Esophagus muscularis mucosa (tissue), 4 donors: Measurements from ENCODE around the gene ACSF3. TPM values are rescaled to one million over a fixed set of nuclear protein-coding genes. Genes with fewer than 3 reads are reported as not detected.

Source experiments
- DNase-seq: peaks from one replicate; pipeline ENCODE4 v3.0.0-alpha.2; 2017; ENCODE audit errors: extremely low spot score
- H3K27ac ChIP-seq, 4 donors: fragments of 200-600 bp; sonication (generic); replicated peaks in 1 of 4; 1 replicate in 3 of 4; 2 replicates in 1 of 4; pipeline ENCODE4 v1.5.1; 2016 to 2019; ENCODE audit warnings: mild to moderate bottlenecking in 1 of 4
- H3K27me3 ChIP-seq, 4 donors: fragments of 200-600 bp; sonication (generic); one replicate each; pipeline versions ENCODE4 v1.5.1 to v1.6.0; 2016 to 2019
- H3K36me3 ChIP-seq, 4 donors: fragments of 200-600 bp; sonication (generic); one replicate each; pipeline ENCODE4 v1.5.1; 2016 to 2019
- H3K4me1 ChIP-seq, 4 donors: fragments of 200-600 bp; sonication (generic); one replicate each; pipeline ENCODE4 v1.5.1; 2016 to 2019
- H3K4me3 ChIP-seq, 4 donors: fragments of 200-600 bp; sonication (generic); 1 replicate in 2 of 4; 2 replicates in 2 of 4; pipeline ENCODE4 v1.5.1; 2016 to 2019; ENCODE audit warnings: mild to moderate bottlenecking in 4 of 4, moderate library complexity in 1 of 4
- H3K9me3 ChIP-seq, 4 donors: fragments of 200-600 bp; sonication (generic); 1 replicate in 3 of 4; 2 replicates in 1 of 4; pipeline ENCODE4 v1.5.1; 2016 to 2019
- CTCF ChIP-seq, 3 experiments: fragments of 200-600 bp in 2 of 3; fragments of 450-650 bp in 1 of 3; sonication (generic) in 2 of 3; IDR thresholded peaks; one replicate each; pipeline ENCODE4 v1.5.1; 2017 to 2019; ENCODE audit warnings: antibody characterized with exemption in 3 of 3, mild to moderate bottlenecking in 2 of 3, moderate library complexity in 1 of 3
- EP300 ChIP-seq: sonication (generic); formaldehyde crosslinking; IDR thresholded peaks from one replicate; pipeline ENCODE4 v1.6.1; 2017; ENCODE audit warnings: antibody characterized with exemption
- POLR2A ChIP-seq: fragments of 450-650 bp; IDR thresholded peaks from one replicate; pipeline ENCODE4 v1.6.1; 2017; ENCODE audit warnings: antibody characterized with exemption, moderate library complexity, mild to moderate bottlenecking, low read depth
- POLR2AphosphoS5 ChIP-seq, 2 donors: sonication (generic); formaldehyde crosslinking; IDR thresholded peaks; one replicate each; pipeline ENCODE4 v1.6.1; 2017; ENCODE audit warnings: antibody characterized with exemption in 2 of 2
- WGBS: methylation state at CpG from one replicate; pipeline ENCODE4 v1.1.5; 2018; 5-methylcytosine and 5-hydroxymethylcytosine counted together
- intact Hi-C: fragments of 100-400 bp; cut with DNase I; formaldehyde crosslinking; loops from one replicate; pipeline ENCODE4 v1.15.1; 2023
- total RNA-seq, 4 donors: library from RNA; depleted of rRNA; stranded (reverse); fragments of >200 nt; gene quantifications; one replicate each; pipeline versions ENCODE4 v1.1.0 to v1.2.1, GENCODE V29; 2016

The ACSF3 gene
- total RNA-seq, result 10 to 100 TPM; 23.5 to 29.8 (median 27.2) TPM

GRCh38 chr16:89093602-89094251, at the start of gene ACSF3:
Gene ACSF3 (plus strand): TSS chr16:89093852. CDS start chr16:89100682, 6,830 bp downstream.
- H3K36me3 ChIP-seq, result peaks cover 0 to 6% (median 0%) of the 10 kb centered on the region in 4 donors
- WGBS, result under 1% methylated on average over 26 of the region's 110 CpGs
- peak within 1 kb of the TSS; percentile 83 to 98 (median 92) for H3K4me3 ChIP-seq
- intact Hi-C loops, result no loop called here
- H3K4me1 ChIP-seq, result peaks cover 16 to 48% (median 43%) of the 10 kb centered on the region in 4 donors
- H3K27me3 ChIP-seq, result peaks cover 0 to 29% (median 5%) of the 10 kb centered on the region in 4 donors
- peak within 1 kb of the TSS; percentile 67 to 84 (median 75) for H3K27ac ChIP-seq
- TF ChIP-seq POLR2A (no peak), POLR2AphosphoS5 (IDR thresholded peaks at IDR 0.05) (peak; percentile 12 to 17), CTCF (IDR thresholded peaks at IDR 0.05) (peak in 1 of 3 experiments; percentile 23), EP300 (no peak)
- H3K9me3 ChIP-seq, result no peaks in the 10 kb centered on the region
- DNase-seq, result no peak

- Histone ChIP-seq H3K9me3 (no peaks in the 10 kb centered on the region), H3K27ac (no peak overlapping the region), H3K27me3 (peaks cover 0 to 100% (median 17%) of the 10 kb centered on the region in 4 donors), H3K4me3 (no peak overlapping the region), H3K36me3 (no peaks in the 10 kb centered on the region), H3K4me1 (no peaks in the 10 kb centered on the region)
- WGBS, result 48% methylated on average over 23 of the region's 29 CpGs
- intact Hi-C loops, result no loop called here
- TF ChIP-seq EP300 (no peak), POLR2A (no peak), POLR2AphosphoS5 (IDR thresholded peaks at IDR 0.05) (no peak), CTCF (IDR thresholded peaks at IDR 0.05) (no peak)
- no peak for DNase-seq
Measured at GRCh38 chr16:89044418-89045180, 49.1 kb upstream of the ACSF3 start.

- H3K36me3 ChIP-seq, result no peaks in the 10 kb centered on the region
- intact Hi-C loops, result no loop called here
- no peak for TF ChIP-seq POLR2AphosphoS5 (IDR thresholded peaks at IDR 0.05)
- no peak for TF ChIP-seq CTCF (IDR thresholded peaks at IDR 0.05)
- no peak for DNase-seq
- WGBS, result 70% methylated on average over 12 of the region's 12 CpGs
- H3K27me3 ChIP-seq, result peaks cover 0 to 100% (median 19%) of the 10 kb centered on the region in 4 donors
- no peak overlapping the region for H3K27ac ChIP-seq
- no peaks in the 10 kb centered on the region for H3K4me1 ChIP-seq
- no peak overlapping the region for H3K4me3 ChIP-seq
- H3K9me3 ChIP-seq, result no peaks in the 10 kb centered on the region
Measured at GRCh38 chr16:89045181-89045815, 48.4 kb upstream of the ACSF3 start.

GRCh38 chr16:89045881-89046280, 47.8 kb upstream of the ACSF3 start:
- Histone ChIP-seq H3K27ac (no peak overlapping the region), H3K9me3 (no peaks in the 10 kb centered on the region), H3K36me3 (no peaks in the 10 kb centered on the region), H3K4me1 (no peaks in the 10 kb centered on the region), H3K4me3 (no peak overlapping the region), H3K27me3 (peaks cover 0 to 100% (median 17%) of the 10 kb centered on the region in 4 donors)
- TF ChIP-seq POLR2AphosphoS5 (IDR thresholded peaks at IDR 0.05) (no peak), EP300 (no peak), CTCF (IDR thresholded peaks at IDR 0.05) (no peak), POLR2A (no peak)
- no peak for DNase-seq
- WGBS, result 88% methylated on average over 4 of the region's 4 CpGs
- intact Hi-C loops, result no loop called here
